NCI-H2081 (cell line): ENCODE results near the gene ANKRD34C.

Experiments used
- DNase-seq, 2 experiments: peaks; one replicate each; lab custom pipeline; 2025; lab: John Stamatoyannopoulos, UW

Gene ANKRD34C

GRCh38 chr15:79282371-79283251, at the start of gene ANKRD34C:
Gene ANKRD34C, plus strand, starts transcription at chr15:79282722. Its CDS starts 10,563 bp downstream, at chr15:79293285.
- no peak for DNase-seq

DNA sequence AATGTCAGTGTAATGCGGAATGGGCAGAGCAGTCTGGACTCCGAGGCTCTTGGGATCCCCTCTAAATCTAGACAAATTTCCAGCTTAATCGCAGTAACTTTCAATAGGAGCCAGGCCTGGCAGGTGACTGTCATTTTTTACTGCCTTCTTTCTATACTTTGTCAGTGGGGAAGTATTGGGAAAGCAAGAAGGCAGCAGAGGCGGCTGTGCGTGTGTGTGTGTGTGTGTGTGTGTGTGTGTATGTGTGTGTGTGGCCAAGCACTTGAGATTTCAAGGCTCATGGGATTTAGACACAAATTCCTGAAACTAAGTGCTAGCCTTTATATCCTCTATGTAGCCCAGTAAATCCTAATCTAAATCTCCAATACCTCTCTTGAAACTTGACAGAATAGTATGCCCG, 49.3 kb upstream of the ANKRD34C start:
- no peak for DNase-seq

DNA sequence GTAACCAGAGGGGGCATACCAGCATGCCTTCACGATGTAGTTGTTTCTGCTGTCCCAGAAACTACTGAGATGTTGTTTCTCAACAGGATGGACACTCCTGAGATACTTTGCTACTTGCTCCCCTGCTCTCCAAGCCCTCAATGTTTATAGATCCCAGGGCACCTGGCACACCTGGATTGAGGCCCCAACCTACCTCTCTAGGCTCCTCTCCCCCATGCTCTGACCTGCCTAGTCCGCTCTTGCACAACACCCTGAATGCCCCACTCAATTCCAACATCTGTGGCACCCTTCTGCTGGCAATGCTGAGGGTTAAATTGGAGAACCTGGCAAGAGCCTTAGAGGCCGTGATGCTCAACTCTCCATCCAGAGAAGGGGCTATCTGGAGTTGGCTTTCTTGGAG, 42.5 kb upstream of the ANKRD34C start:
- DNase-seq = no peak

GRCh38 chr15:79243723-79244122, 38.8 kb upstream of the ANKRD34C start:
- no peak for DNase-seq

- no peak for DNase-seq
These were observed 37.6 kb upstream of the ANKRD34C start for GRCh38 chr15:79244876-79245275.

DNA sequence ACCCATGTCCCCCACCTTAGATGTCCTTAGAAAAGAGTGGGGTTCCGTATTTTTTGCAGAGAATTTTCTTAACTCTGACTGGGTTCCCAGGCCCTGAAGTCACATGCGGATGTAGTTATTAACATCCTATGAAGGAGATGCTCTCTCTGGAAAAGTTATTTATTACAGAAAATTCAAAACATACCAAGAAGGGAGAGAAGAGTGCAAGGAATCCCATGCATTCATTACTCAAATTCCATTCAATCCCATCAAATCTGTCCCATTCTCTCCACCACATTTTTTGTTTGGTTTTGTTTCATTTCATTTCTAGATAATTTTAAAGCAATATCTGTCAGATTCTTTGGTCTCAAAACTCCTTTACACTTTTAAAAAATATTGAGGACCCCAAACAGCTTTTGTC, 34.3 kb upstream of the ANKRD34C start:
- no peak for DNase-seq

DNA sequence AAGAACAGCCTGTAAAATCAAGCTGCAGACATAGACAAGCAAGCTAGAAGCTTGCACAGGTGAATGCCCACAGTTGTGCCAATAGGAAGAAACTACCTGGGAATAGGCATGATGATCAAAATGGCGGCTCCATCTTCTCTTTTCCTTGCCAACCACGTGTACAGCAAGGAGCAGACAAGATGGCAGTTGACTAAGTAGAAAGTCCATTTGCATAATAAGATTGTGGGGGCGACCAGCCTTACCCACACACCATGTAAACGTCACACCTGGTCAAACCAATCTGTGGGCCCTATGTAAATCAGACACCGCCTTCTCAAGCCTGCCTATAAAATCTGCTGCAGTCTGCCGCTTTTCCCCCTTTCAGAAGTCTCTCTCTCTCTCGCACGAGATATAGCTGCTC, 25.1 kb upstream of the ANKRD34C start:
- DNase-seq = no peak

DNA sequence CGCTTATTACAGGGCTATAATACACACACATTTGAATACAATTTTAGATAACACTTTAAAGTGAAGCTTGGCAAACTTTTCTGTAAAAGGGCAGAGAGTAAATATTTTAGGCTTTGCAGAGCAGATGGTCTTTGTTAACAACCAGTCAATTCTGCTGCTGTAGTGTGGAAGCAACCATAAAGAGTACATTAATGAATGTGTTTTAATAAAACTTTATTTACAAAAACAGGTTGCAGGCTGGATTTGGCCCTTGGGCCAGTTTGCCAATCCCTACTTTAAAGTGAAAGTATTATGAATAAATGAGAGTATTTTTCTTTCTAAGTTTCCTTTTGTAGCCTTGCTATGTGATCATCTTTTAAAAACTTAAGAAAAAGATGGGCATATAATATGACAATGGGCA, 20.7 kb upstream of the ANKRD34C start:
- DNase-seq = no peak

DNA sequence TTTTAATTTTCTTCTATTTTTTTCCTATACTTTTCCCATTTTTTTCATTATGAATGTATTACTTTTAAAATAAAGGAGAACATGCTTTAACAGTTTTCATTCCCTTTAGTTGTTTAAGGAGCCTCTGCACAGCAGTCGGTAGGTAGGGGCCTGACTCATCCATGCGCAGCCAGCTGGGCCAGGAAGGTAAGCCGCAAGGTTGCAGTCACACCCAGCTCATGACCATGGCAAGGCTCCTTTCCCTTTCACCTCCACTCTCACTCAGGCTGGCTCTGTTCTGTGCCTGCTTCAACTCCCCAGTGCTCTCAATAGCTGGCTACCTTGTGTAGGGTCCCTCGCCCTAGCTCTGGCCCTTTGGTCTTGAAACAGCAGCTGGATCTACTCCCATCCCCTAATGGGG, 17.4 kb upstream of the ANKRD34C start:
- DNase-seq = no peak

DNA sequence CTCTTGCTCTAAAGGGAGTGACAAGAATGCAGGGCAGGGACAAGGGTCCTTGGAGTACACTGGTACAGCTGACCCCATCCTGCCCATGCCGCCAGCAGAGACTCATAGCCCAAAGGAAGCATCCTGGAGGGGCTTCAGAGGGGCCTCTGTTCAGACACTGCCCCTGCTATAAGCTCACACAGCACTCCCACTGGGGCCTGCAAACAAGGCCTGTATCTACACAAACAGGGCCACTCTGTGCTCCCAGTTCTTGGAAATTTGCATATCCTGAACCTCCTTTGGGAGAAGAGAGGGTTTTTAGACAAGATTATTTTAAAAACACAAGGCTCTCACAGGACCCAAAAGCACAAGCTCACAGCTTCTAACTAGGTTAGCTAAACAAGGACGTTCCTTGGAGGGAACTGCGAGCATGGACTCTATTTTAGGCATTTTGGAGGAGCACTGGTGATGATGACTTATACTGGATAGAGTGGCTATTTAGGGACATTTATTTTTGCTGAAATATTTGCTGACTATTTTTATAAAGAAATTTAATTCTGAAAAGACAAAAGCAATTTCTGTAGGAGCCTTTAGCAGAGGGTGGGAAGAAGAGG, 16.4 kb upstream of the ANKRD34C start:
- no peak for DNase-seq

DNA sequence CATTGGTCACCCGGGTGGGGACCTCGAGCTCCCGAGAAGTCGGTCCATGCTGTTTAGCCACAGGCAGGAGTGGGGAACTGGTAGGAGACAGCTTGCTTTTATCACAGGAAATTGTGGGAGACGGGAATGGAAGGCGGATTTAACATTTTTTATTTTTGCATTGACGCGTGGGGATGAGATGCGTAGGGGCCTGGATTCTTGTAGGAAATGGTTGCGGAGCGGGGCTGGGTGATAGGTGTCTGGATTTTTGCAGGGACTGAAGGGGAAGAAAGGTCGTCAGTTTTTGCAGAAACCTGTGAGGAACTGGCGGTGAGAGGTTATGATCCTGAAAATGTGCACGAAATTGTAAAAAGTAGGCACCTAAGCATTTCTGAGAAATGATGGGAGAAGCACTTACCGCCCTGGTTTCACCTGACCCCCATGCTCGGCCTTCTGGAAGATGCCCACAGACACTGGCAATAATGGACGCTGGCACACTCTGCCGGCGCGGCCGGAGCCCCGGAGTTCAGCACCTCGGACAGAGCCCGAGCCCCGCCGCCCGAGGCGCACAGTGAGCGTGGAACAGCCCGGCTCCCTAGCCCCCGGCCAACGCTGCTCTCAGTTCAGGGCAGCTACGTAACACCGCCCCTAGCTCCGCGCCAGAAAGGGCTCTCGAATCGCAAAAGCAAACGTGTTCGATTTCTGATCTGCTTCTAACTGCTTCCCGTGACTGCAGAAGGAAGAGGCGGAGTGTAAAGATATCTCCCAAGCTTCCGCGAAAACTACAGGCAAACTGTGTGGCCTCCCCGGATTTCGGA, 928 bp downstream of the ANKRD34C start:
- DNase-seq = no peak

- no peak for DNase-seq
These were observed 8.2 kb downstream of the ANKRD34C start for GRCh38 chr15:79290642-79291275.

- DNase-seq = no peak
These were observed 9.5 kb downstream of the ANKRD34C start for GRCh38 chr15:79292011-79292410.

DNA sequence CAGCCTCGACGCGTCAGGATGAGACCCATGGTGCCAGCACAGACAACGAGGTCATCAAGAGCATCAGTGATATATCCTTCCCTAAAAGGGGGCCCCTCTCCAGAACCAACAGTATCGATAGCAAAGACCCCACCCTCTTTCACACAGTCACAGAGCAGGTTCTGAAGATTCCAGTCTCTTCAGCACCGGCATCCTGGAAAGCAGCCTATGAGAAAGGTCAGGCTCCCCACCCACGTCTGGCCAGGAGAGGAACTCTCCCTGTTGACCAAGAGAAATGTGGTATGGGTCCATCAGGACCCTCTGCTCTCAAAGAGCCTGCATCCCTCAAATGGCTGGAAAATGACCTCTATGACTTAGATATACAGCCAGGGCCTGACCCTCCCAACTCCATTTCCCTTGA, 11.6 kb downstream of the ANKRD34C start:
- DNase-seq = no peak

DNA sequence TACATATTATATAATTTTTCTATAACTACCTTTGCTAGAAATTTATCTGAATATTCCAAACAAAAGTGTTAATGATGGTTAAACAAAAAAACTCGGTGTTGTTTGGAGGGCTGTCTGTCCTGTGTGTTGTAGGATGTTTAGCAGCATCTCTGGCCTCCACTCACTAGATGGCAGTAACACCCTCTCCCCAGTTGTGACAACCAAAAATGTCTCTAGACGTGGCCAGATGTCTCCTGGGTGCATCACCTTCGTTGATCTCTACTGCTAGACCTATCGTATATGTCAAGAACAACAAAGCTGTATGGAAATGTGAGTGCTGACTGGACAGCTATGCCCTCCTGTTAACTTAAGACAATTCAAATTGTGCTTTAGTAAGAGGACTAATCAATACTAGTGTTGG, 14.1 kb downstream of the ANKRD34C start:
- DNase-seq = no peak

DNA sequence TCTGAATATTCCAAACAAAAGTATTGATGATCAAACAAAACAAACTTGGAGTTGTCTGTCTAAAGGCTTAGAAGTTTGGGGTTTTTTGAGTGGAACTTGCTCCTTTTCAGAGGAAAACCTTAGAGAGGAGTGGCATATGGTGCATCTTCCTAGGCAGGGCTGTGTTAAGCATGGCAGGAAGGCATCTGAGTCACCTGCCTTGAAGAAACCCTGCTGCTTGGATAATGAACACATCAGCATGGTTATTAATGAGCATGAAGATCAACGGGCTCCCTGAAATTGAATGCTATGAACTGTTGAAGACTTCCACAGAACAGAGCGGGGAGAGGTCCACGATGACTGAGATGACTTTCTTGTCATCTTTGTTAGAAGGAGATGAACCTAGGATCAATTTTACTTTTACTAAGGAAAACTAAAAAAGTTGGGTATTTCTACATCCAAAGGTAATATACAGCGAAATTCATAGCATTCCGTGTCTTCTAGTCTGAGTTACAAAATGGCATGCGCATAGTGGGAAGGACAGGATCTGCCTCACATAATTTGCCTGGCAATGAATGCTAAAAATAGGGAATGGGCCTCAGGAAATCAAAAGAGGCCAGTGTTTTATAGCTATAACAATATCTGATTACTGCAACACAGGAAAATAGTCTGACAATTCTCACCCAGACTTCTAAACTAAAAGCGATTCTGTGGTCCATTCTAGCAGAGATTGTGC, 16.8 kb downstream of the ANKRD34C start:
- no peak for DNase-seq

- DNase-seq = no peak
These were observed 17.3 kb downstream of the ANKRD34C start for GRCh38 chr15:79299841-79300235.

DNA sequence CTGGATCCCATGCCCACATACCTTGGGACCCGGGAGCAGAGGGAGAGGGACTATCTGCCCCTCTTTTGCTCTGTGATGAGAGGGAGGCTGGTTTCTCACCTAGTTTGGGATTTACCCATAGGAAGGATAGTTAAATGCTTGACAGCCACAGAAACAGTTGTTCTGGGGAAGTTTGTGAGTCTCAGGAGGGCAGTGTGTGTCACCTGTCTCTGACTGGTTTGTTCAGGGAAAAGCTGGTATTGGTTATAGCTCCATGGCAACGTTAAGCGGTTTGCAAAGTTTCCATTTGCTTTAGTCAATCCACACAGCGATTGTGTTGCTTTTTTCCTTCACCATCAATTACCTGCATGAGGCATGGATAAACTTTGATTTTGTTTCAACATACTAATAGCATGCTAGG, 24.7 kb downstream of the ANKRD34C start:
- no peak for DNase-seq

- peak in 1 of 2 experiments; percentile 4 for DNase-seq
These were observed 26.4 kb downstream of the ANKRD34C start for GRCh38 chr15:79308874-79309273.

DNA sequence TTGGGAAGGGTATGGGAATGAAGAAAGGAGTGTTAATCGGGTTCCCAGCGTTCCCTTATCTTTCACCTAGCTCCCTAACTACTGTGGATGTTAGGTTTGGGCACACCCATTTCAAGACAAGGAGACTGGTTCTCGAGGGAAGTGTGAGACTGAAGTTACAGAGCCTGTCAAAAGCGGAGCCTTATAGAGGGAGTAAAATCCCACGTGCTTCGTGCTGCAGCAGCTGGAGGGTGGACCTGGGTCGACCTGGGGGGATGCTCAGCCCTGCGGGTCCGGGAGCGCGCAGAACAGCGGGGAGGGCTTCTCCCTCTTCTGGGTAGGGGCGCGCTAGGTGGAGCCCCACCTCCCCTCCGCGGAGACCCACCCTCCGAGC, 28.1 kb downstream of the ANKRD34C start:
- peak in 1 of 2 experiments; percentile 66 for DNase-seq
